Measurements from ENCODE around the gene DYNLT3.

The DYNLT3 gene

DNA sequence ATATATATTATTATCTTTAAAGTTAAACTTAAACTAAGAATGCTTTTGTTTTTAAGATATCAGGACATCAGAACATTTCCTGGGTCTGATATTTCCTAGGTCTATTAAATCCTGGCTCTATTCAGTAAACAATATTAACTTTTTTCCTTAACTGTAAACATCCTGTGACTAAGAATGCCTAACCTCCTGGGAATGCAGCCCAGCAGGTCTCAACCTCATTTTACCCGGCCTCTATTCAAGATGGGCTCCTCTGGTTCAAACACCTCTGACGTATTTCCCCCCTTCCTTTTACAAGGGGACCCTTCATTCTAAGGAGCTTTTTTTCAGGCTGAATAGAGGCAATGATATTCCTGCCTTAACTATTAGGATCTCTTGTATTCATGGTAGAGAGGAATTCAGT, 35.8 kb upstream of the DYNLT3 start:
- H3K4me3 ChIP-seq (ENCODE audit: low read depth, low read length) = no peak overlapping the region
- DNase-seq (ENCODE audit: low read depth) = no peak
- no peak for TF ChIP-seq CTCF (IDR thresholded peaks at IDR 0.05; ENCODE audit: control insufficient read depth, extremely low read depth, insufficient read depth)

- no peak for DNase-seq (ENCODE audit: low read depth)
- no peak overlapping the region for H3K4me3 ChIP-seq (ENCODE audit: low read depth, low read length)
- no peak for TF ChIP-seq CTCF (IDR thresholded peaks at IDR 0.05; ENCODE audit: control insufficient read depth, extremely low read depth, insufficient read depth)
These were observed 32.3 kb upstream of the DYNLT3 start for GRCh38 chrX:37879692-37880091.

- no peak for DNase-seq (ENCODE audit: low read depth)
- no peak overlapping the region for H3K4me3 ChIP-seq (ENCODE audit: low read depth, low read length)
- no peak for TF ChIP-seq CTCF (IDR thresholded peaks at IDR 0.05; ENCODE audit: control insufficient read depth, extremely low read depth, insufficient read depth)
These were observed 29.3 kb upstream of the DYNLT3 start for GRCh38 chrX:37876716-37877115.

DNA sequence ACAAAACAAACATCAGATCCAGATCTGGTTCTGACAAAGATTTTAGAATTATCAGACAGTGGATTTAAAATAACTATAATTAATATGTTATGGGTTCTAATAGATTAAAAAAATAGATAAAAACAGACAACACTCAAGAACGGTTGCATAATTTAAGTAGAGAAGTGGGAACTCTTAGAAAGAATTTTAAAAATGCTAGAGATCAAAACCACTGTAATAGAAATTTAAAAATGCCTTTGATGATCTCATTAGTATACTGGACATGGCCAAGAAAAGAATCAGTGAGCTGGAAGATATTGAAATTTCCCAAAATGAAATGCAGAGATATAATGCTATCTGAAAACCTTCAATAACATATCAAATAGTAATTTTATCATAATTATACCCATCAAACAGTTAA, 28.3 kb upstream of the DYNLT3 start:
- DNase-seq (ENCODE audit: low read depth) = no peak
- no peak for TF ChIP-seq CTCF (IDR thresholded peaks at IDR 0.05; ENCODE audit: control insufficient read depth, extremely low read depth, insufficient read depth)
- H3K4me3 ChIP-seq (ENCODE audit: low read depth, low read length) = no peak overlapping the region

GRCh38 chrX:37873220-37873619, 25.8 kb upstream of the DYNLT3 start:
- no peak for TF ChIP-seq CTCF (IDR thresholded peaks at IDR 0.05; ENCODE audit: control insufficient read depth, extremely low read depth, insufficient read depth)
- H3K4me3 ChIP-seq (ENCODE audit: low read depth, low read length) = no peak overlapping the region
- no peak for DNase-seq (ENCODE audit: low read depth)

DNA sequence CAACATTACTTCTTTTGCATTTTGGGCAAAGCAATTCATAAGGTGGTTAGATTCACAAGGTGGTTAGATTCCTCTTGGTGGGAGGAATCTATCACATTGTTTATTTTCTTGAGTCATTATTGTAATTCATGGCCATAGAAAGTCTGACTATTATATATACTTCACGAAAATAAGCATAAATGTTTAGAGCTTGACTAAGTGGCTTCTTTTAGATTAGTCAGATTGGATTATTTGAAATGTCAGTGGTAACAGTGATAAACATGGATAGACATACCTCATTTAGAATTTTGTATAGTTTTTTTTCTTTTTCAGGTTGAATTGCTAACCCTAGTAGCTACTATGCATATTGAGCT, 24.9 kb upstream of the DYNLT3 start:
- no peak for TF ChIP-seq CTCF (IDR thresholded peaks at IDR 0.05; ENCODE audit: control insufficient read depth, extremely low read depth, insufficient read depth)
- H3K4me3 ChIP-seq (ENCODE audit: low read depth, low read length) = no peak overlapping the region
- DNase-seq (ENCODE audit: low read depth) = no peak

DNA sequence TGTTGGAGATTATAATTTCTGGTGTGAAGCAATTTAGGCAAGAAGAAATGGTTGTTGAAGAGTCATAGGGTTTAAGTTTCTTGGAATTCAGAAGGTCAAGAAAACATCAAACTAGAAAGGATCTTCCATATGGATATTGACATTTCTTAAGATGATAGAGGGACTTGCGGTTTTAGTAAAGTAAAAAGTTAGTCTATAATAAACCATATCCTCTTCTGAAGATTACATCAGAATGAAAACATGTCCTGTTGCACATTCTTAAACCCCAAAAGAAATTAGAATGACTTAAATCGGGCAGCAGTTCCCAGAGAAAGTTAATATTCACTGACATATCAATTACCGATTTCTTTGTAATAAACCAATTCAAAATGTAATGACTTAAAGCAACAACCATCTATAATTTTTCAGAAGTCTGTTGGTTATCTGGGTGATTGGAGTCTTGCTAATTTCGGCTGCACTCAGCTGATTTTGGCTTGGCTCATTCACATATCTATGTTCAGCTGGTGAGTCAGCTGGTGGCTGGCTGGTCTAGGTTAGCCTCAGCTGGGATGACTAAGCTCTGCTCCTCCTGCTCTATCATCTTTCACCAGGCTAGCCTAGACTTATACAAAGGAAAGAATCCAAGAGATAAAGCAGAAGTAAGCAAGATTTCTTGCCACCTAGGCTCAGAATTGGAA, 24.4 kb upstream of the DYNLT3 start:
- TF ChIP-seq CTCF (IDR thresholded peaks at IDR 0.05; ENCODE audit: control insufficient read depth, extremely low read depth, insufficient read depth) = no peak
- H3K4me3 ChIP-seq (ENCODE audit: low read depth, low read length) = no peak overlapping the region
- DNase-seq (ENCODE audit: low read depth) = no peak

Data from LNCaP clone FGC (cell line).